Keratinocyte (primary cell): ENCODE data around the gene RIC8A. TPM values are rescaled to one million over a fixed set of nuclear protein-coding genes. Genes with fewer than 3 reads are reported as not detected.

Experiments
- DNase-seq: peaks from one replicate; pipeline ENCODE4 v3.0.0-alpha.2; 2011; ENCODE audit warnings: low read depth, missing footprints, low spot score
- FAIRE-seq: peaks from 2 replicates; lab custom pipeline; 2011; peaks lifted over from hg19 to GRCh38; lab: Jason Lieb, UNC
- H2AFZ ChIP-seq: 2 replicates; pipeline ENCODE4 v1.6.0; 2012; ENCODE audit warnings: low read length, control low read depth, inconsistent platforms; ENCODE audit not compliant: control insufficient read depth
- H3K27ac ChIP-seq: 2 replicates; pipeline ENCODE4 v1.5.1; 2011; ENCODE audit warnings: low read length; ENCODE audit not compliant: control insufficient read depth, insufficient read depth
- H3K27me3 ChIP-seq: 3 replicates; pipeline ENCODE4 v1.6.0; 2011; ENCODE audit warnings: low read length; ENCODE audit not compliant: control insufficient read depth, insufficient read depth; ENCODE audit errors: extremely low read depth
- H3K36me3 ChIP-seq, 2 experiments: 2 replicates in 1 of 2; 3 replicates in 1 of 2; pipeline ENCODE4 v1.5.1; 2011; ENCODE audit warnings: low read length in 2 of 2, mild to moderate bottlenecking in 1 of 2; ENCODE audit not compliant: control insufficient read depth in 2 of 2, insufficient read depth in 2 of 2; ENCODE audit errors: extremely low read depth in 1 of 2
- H3K4me1 ChIP-seq: 3 replicates; pipeline ENCODE4 v1.5.1; 2011; ENCODE audit warnings: low read length; ENCODE audit not compliant: control insufficient read depth, insufficient read depth; ENCODE audit errors: extremely low read depth
- H3K4me2 ChIP-seq: 3 replicates; pipeline ENCODE4 v1.6.0; 2011; ENCODE audit warnings: low read depth, low read length; ENCODE audit not compliant: control insufficient read depth, insufficient read depth; ENCODE audit errors: extremely low read depth
- H3K4me3 ChIP-seq, 3 experiments: fragments of 200-600 bp in 1 of 3; sonication (generic) in 1 of 3; 2 replicates in 2 of 3; 3 replicates in 1 of 3; pipeline ENCODE4 v1.5.1; 2011 to 2016; ENCODE audit warnings: low read length in 3 of 3, mild to moderate bottlenecking in 3 of 3, control low read depth in 2 of 3, inconsistent platforms in 1 of 3, low read depth in 1 of 3, mixed read lengths in 1 of 3, mixed run types in 1 of 3, moderate library complexity in 1 of 3; ENCODE audit not compliant: control insufficient read depth in 2 of 3, insufficient read depth in 2 of 3; ENCODE audit errors: extremely low read depth in 1 of 3
- H3K79me2 ChIP-seq: 2 replicates; pipeline ENCODE4 v1.6.0; 2012; ENCODE audit warnings: low read length; ENCODE audit not compliant: control insufficient read depth, insufficient read depth
- H3K9ac ChIP-seq: 3 replicates; pipeline ENCODE4 v1.6.0; 2011; ENCODE audit warnings: low read length; ENCODE audit not compliant: control insufficient read depth, insufficient read depth; ENCODE audit errors: extremely low read depth
- H3K9me1 ChIP-seq: 3 replicates; pipeline ENCODE4 v1.6.0; 2011; ENCODE audit warnings: low read length; ENCODE audit not compliant: control insufficient read depth, insufficient read depth; ENCODE audit errors: extremely low read depth
- H3K9me3 ChIP-seq: 2 replicates; pipeline ENCODE4 v1.5.1; 2012; ENCODE audit warnings: low read depth, low read length; ENCODE audit not compliant: control insufficient read depth
- H4K20me1 ChIP-seq: 3 replicates; pipeline ENCODE4 v1.6.0; 2011; ENCODE audit warnings: low read length; ENCODE audit not compliant: control insufficient read depth, insufficient read depth; ENCODE audit errors: extremely low read depth
- EZH2 ChIP-seq: IDR thresholded peaks from one replicate; pipeline ENCODE4 v1.6.1; 2012; ENCODE audit warnings: inconsistent platforms, mild to moderate bottlenecking, low read length, moderate library complexity
- dilution Hi-C: fragments of 300-500 bp; cut with MboI; formaldehyde crosslinking; loops from one replicate; pipeline ENCODE4 v1.7.0; 2020; ENCODE audit warnings: low sequenced_read_pairs; ENCODE audit not compliant: extremely low pct_ligation_motif_present
- polyA plus RNA-seq, 5 experiments: library from polyadenylated mRNA; depleted of rRNA in 3 of 5; stranded (reverse) in 3 of 5; stranded (forward) in 1 of 5; unstranded in 1 of 5; fragments of >200 nt; gene quantifications; 1 replicate in 1 of 5; 2 replicates in 3 of 5; 3 replicates in 1 of 5; pipeline versions ENCODE4 v1.2.1 to v1.2.3, GENCODE V29; 2011 to 2012; ENCODE audit warnings: missing spikeins in 2 of 5, low read depth in 1 of 5, low replicate concordance in 1 of 5
- TF ChIP-seq, protein P1 (sequence below), 3 experiments: IDR thresholded peaks in 1 of 3; conservative IDR thresholded peaks in 1 of 3; optimal IDR thresholded peaks in 1 of 3; 2 replicates in 2 of 3; 3 replicates in 1 of 3; pipeline versions ENCODE3 to v1.5.1; 2011; ENCODE audit warnings: low read length in 3 of 3, mild to moderate bottlenecking in 3 of 3, moderate library complexity in 2 of 3, control low read depth in 1 of 3, inconsistent platforms in 1 of 3; ENCODE audit not compliant: insufficient read depth in 2 of 3; ENCODE audit errors: extremely low read depth in 1 of 3

RIC8A gene
- polyA plus RNA-seq, 1 donor (not counting 4 experiments of a cell fraction or from before 2014, with no cell fraction given) = 120 TPM

DNA sequence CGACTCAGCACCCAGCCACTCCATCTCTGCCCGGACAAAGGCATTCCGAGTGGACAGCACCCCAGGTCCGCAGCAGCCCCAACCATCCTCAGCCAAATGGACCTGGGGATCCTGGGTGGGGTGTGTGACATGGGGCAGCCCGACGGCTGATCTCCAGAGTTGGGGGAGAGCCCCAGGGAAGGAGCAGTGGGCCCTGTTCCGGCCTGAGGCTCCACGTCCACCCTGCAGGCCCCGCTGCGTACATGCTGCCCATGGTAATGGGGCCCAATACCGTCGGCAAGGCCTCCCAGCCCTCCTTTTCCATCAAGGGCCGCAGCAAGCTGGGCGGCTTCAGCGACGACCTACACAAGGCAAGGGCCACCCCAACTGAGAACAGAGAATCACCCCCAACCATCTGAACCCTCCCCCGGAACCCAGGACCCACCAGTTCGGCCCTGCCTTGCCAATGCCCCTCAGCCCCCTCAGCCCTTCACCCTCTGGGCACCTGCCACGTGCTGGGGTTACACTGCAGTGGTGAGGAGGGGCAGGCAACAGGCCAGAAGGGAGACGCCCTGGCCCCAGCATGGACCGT lies 9.2 kb upstream of the RIC8A start:
- Histone ChIP-seq H3K9me1 (no peaks in the 10 kb centered on the region), H3K4me2 (no peak overlapping the region), H3K9ac (no peak overlapping the region), H3K79me2 (peaks cover under 1% of the 10 kb centered on the region), H3K9me3 (no peaks in the 10 kb centered on the region), H3K4me3 (no peak overlapping the region), H3K36me3 (peaks cover under 1 to 5% of the 10 kb centered on the region in 2 experiments), H3K4me1 (no peaks in the 10 kb centered on the region), H3K27ac (no peak overlapping the region), H4K20me1 (no peaks in the 10 kb centered on the region), H2AFZ (no peak overlapping the region), H3K27me3 (no peaks in the 10 kb centered on the region)
- no peak for DNase-seq
- FAIRE-seq = no peak
- dilution Hi-C loops = no loop called here
- TF ChIP-seq EZH2 = no peak
- TF ChIP-seq, protein P1, sequence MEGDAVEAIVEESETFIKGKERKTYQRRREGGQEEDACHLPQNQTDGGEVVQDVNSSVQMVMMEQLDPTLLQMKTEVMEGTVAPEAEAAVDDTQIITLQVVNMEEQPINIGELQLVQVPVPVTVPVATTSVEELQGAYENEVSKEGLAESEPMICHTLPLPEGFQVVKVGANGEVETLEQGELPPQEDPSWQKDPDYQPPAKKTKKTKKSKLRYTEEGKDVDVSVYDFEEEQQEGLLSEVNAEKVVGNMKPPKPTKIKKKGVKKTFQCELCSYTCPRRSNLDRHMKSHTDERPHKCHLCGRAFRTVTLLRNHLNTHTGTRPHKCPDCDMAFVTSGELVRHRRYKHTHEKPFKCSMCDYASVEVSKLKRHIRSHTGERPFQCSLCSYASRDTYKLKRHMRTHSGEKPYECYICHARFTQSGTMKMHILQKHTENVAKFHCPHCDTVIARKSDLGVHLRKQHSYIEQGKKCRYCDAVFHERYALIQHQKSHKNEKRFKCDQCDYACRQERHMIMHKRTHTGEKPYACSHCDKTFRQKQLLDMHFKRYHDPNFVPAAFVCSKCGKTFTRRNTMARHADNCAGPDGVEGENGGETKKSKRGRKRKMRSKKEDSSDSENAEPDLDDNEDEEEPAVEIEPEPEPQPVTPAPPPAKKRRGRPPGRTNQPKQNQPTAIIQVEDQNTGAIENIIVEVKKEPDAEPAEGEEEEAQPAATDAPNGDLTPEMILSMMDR (optimal IDR thresholded peaks at IDR 0.05 in 1 of 3, IDR thresholded peaks at IDR 0.05 in 1 of 3, conservative IDR thresholded peaks at IDR 0.05 in 1 of 3; ENCODE audit: extremely low read depth in 1 of 3, insufficient read depth in 2 of 3, low read length in 3 of 3) = no peak

GRCh38 chr11:199004-199581 lies 8.4 kb upstream of the RIC8A start:
- FAIRE-seq (no peak), DNase-seq (no peak)
- no peaks in the 10 kb centered on the region for H3K4me1 ChIP-seq
- H3K4me2 ChIP-seq = no peak overlapping the region
- dilution Hi-C loops = no loop called here
- no peaks in the 10 kb centered on the region for H4K20me1 ChIP-seq
- peaks cover 8 to 12% of the 10 kb centered on the region in 2 experiments for H3K36me3 ChIP-seq
- TF ChIP-seq, protein P1 (optimal IDR thresholded peaks at IDR 0.05 in 1 of 3, IDR thresholded peaks at IDR 0.05 in 1 of 3, conservative IDR thresholded peaks at IDR 0.05 in 1 of 3; ENCODE audit: extremely low read depth in 1 of 3, insufficient read depth in 2 of 3, low read length in 3 of 3) = no peak
- TF ChIP-seq EZH2 = no peak
- no peaks in the 10 kb centered on the region for H3K9me1 ChIP-seq
- peaks cover 8% of the 10 kb centered on the region for H3K79me2 ChIP-seq
- no peaks in the 10 kb centered on the region for H3K9me3 ChIP-seq
- H3K4me3 ChIP-seq = no peak overlapping the region
- H3K27ac ChIP-seq = no peak overlapping the region
- no peak overlapping the region for H2AFZ ChIP-seq
- no peaks in the 10 kb centered on the region for H3K27me3 ChIP-seq
- H3K9ac ChIP-seq = no peak overlapping the region
